GM21717 (cell line): ENCODE data around the gene SMYD2.

ENCODE experiments used
- ATAC-seq: cut with Tn5 transposase; IDR thresholded peaks from one replicate; pipeline ENCODE4 v1.9.1; 2021; ENCODE audit warnings: mild to moderate bottlenecking, moderate library complexity; ENCODE audit not compliant: unreplicated experiment

SMYD2 gene

GRCh38 chr1:214354440-214355148, 73.6 kb downstream of the SMYD2 start:
- no peak for ATAC-seq

- no peak for ATAC-seq
Observed at GRCh38 chr1:214360116-214360515, 79.2 kb downstream of the SMYD2 start.

GRCh38 chr1:214360525-214361164, 79.7 kb downstream of the SMYD2 start:
- ATAC-seq = no peak

- ATAC-seq = no peak
Observed at GRCh38 chr1:214361636-214362035, 80.7 kb downstream of the SMYD2 start.

- ATAC-seq = no peak
Observed at GRCh38 chr1:214362188-214362882, 81.4 kb downstream of the SMYD2 start.

GRCh38 chr1:214363386-214363785, 82.4 kb downstream of the SMYD2 start:
- no peak for ATAC-seq

- no peak for ATAC-seq
Observed at GRCh38 chr1:214364386-214364785, 83.4 kb downstream of the SMYD2 start.

- ATAC-seq = no peak
Observed at GRCh38 chr1:214364786-214365295, 83.9 kb downstream of the SMYD2 start.

GRCh38 chr1:214367841-214368240, 86.9 kb downstream of the SMYD2 start:
- no peak for ATAC-seq

GRCh38 chr1:214369364-214369763, 88.4 kb downstream of the SMYD2 start:
- ATAC-seq = no peak

GRCh38 chr1:214370615-214371014, 89.7 kb downstream of the SMYD2 start:
- no peak for ATAC-seq

- ATAC-seq = no peak
Observed at GRCh38 chr1:214372092-214372491, 91.1 kb downstream of the SMYD2 start.

- no peak for ATAC-seq
Observed at GRCh38 chr1:214377485-214377884, 96.5 kb downstream of the SMYD2 start.

GRCh38 chr1:214377886-214378285, 96.9 kb downstream of the SMYD2 start:
- ATAC-seq = no peak

GRCh38 chr1:214378492-214378891, 97.5 kb downstream of the SMYD2 start:
- ATAC-seq = no peak

- no peak for ATAC-seq
Observed at GRCh38 chr1:214379236-214379970, 98.4 kb downstream of the SMYD2 start.

- ATAC-seq = no peak
Observed at GRCh38 chr1:214380396-214380795, 99.4 kb downstream of the SMYD2 start.

GRCh38 chr1:214380986-214381695, 100.2 kb downstream of the SMYD2 start:
- no peak for ATAC-seq

GRCh38 chr1:214383381-214384372, 102.7 kb downstream of the SMYD2 start:
- no peak for ATAC-seq
